ENCODE measurements around the gene SAPCD1.

GRCh38 chr6:31781244-31782125, 19.0 kb downstream of the SAPCD1 start:
- TF ChIP-seq POU2F2 (IDR thresholded peaks at IDR 0.05; ENCODE audit: low read depth, low read length), result no peak
- no peak for TF ChIP-seq POLR2A (IDR thresholded peaks at IDR 0.05; ENCODE audit: low read depth, low read length)
- no peak for TF ChIP-seq POLR2AphosphoS5 (IDR thresholded peaks at IDR 0.05; ENCODE audit: low read depth, low read length)
- no peak for TF ChIP-seq PAX5 (IDR thresholded peaks at IDR 0.05; ENCODE audit: insufficient read depth, low read length, severe bottlenecking)

All from GM12891 (cell line).